OCI-LY1 (cell line): Measurements from ENCODE around the gene RECQL5.
"Not testable (repeated sequence)": the region's sequence is repeated elsewhere in the genome, so short reads cannot be mapped to it uniquely, and the experiment has no call there.

Experiments used
- EZH2 ChIP-seq: fragments of 200-600 bp; sonication (generic), shearing (Covaris generic); IDR thresholded peaks from 2 replicates; pipeline ENCODE4 v1.8.0; 2017; ENCODE audit warnings: borderline replicate concordance, mixed run types, mild to moderate bottlenecking, antibody characterized with exemption, low read length, moderate library complexity, mixed read lengths
- TF ChIP-seq, protein P1 (sequence below): fragments of 200-600 bp; sonication (generic), shearing (Covaris generic); IDR thresholded peaks from 2 replicates; pipeline ENCODE4 v1.5.1; 2017; ENCODE audit warnings: mild to moderate bottlenecking, antibody characterized with exemption, low read length, moderate library complexity, mixed read lengths

GRCh38 chr17:75593430-75593829, 73.5 kb downstream of the RECQL5 start:
- TF ChIP-seq, protein P1, sequence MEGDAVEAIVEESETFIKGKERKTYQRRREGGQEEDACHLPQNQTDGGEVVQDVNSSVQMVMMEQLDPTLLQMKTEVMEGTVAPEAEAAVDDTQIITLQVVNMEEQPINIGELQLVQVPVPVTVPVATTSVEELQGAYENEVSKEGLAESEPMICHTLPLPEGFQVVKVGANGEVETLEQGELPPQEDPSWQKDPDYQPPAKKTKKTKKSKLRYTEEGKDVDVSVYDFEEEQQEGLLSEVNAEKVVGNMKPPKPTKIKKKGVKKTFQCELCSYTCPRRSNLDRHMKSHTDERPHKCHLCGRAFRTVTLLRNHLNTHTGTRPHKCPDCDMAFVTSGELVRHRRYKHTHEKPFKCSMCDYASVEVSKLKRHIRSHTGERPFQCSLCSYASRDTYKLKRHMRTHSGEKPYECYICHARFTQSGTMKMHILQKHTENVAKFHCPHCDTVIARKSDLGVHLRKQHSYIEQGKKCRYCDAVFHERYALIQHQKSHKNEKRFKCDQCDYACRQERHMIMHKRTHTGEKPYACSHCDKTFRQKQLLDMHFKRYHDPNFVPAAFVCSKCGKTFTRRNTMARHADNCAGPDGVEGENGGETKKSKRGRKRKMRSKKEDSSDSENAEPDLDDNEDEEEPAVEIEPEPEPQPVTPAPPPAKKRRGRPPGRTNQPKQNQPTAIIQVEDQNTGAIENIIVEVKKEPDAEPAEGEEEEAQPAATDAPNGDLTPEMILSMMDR: not testable (repeated sequence)
- not testable (repeated sequence) for TF ChIP-seq EZH2
